Umbilical cord (tissue), 2 donors: ENCODE measurements around the gene GRK7. TPM values are rescaled to one million over a fixed set of nuclear protein-coding genes. Genes with fewer than 3 reads are reported as not detected.
A peak's percentile ranks its signal among the peaks of the same experiment; 100 is the strongest.
"Not testable (repeated sequence)": the region's sequence is repeated elsewhere in the genome, so short reads cannot be mapped to it uniquely, and the experiment has no call there.

ENCODE experiments used
- DNase-seq: peaks from one replicate; pipeline ENCODE4 v3.0.0-alpha.2; 2015; ENCODE audit warnings: low spot score
- total RNA-seq: library from RNA; depleted of rRNA; stranded (reverse); fragments of >200 nt; gene quantifications from one replicate; pipeline ENCODE4 v1.2.3, GENCODE V29; 2014; ENCODE audit warnings: low replicate concordance; ENCODE audit not compliant: insufficient read depth

Gene GRK7
- total RNA-seq, 1 donor from 2014 or later: 4.8 TPM

- DNase-seq: no peak
These were observed 9.2 kb upstream of the GRK7 start for GRCh38 chr3:141754032-141754431.

- DNase-seq: not testable (repeated sequence)
These were observed 656 bp upstream of the GRK7 start for GRCh38 chr3:141762552-141762951.

GRCh38 chr3:141764045-141764444, 837 bp downstream of the GRK7 start:
- DNase-seq: no peak

- DNase-seq: no peak
These were observed 1.3 kb downstream of the GRK7 start for GRCh38 chr3:141764465-141764864.

DNA sequence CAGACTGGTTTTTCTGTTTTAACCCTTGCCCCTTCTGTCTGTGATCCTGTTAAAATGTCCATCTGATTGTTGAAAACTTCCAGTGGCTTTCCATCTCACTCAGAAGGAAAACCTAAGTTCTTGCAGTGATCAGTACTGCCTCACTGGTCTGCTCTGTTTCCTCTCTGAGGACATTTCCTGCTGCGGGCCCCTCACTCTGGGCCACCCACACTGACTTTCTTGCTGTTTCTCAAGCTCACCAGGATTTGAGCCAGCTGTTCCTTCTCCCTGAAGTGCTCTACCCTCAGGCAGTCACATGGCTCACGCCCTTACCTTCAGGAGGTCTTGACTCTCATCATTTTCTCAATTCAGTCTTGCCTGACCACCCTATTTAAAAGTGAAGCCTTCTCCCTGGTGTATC, 1.8 kb downstream of the GRK7 start:
- peak; percentile 11 for DNase-seq

- DNase-seq: no peak
These were observed 3.9 kb downstream of the GRK7 start for GRCh38 chr3:141767066-141767465.

- no peak for DNase-seq
These were observed 6.2 kb downstream of the GRK7 start for GRCh38 chr3:141769221-141769894.

GRCh38 chr3:141773676-141774075, 10.5 kb downstream of the GRK7 start:
- DNase-seq: no peak

DNA sequence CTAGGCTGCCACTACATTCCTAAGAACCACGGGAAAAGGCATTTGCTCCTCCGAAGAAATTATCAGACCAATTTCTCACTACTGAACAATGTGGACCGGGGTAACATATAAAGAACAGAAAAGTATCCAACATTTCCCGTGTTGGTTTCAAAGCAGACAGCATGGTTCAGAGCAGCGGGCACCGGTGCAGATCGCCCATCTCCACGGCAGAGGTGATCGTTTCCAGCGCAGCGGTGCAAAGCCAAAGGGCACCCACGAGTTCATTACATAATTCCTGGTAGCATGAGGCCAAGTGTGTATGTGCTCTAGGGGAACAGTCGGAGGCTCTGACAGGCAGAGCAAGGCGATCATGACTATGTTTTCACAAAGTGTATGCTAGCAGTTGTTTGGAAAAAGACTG, 13.2 kb downstream of the GRK7 start:
- no peak for DNase-seq

DNA sequence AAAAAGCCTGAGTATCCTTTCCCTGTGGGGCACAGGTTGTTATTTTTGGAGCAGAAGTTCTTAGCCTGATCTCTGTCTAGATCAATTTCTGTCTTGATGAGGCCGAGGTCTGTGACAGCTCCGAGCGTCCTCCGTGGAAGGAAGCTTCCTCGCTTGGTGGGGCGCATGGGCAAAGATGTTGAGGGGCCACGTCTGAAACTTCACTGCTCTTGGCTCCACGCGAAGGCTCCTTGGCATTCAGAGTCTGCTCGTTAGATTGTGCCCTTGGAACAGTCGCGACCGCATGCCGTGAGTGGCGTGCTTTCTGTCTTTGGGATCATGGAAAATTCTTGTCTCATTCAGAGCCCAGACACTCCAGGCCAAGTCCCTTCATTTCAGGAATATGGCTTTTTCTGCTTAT, 13.7 kb downstream of the GRK7 start:
- no peak for DNase-seq

- no peak for DNase-seq
These were observed 15.0 kb downstream of the GRK7 start for GRCh38 chr3:141777957-141778813.

- no peak for DNase-seq
These were observed 16.5 kb downstream of the GRK7 start for GRCh38 chr3:141779667-141780066.

DNA sequence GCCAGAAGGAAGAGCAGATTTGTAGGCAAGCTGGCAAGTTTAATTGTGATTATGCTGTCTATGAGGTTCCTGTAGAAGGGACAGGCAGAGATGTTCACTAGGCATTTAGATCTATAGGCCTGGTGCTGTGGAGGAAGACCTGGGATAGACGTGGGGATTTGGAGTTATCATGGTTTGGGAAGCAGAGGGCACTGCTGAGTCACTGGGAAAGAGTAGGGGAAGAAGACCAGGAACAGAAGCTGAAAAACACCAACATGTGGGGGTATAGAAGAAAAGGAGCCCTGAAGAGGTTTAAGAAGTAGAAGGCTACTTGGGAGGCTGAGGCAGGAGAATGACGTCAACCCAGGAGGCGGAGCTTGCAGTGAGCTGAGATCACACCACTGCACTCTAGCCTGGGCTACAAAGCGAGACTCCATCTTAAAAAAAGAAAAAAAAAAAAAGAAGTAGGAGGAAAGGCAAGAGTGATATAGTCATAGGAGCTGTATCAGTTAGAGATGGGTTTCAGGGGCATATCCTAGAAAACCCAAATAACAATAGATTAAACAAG, 19.3 kb downstream of the GRK7 start:
- no peak for DNase-seq

DNA sequence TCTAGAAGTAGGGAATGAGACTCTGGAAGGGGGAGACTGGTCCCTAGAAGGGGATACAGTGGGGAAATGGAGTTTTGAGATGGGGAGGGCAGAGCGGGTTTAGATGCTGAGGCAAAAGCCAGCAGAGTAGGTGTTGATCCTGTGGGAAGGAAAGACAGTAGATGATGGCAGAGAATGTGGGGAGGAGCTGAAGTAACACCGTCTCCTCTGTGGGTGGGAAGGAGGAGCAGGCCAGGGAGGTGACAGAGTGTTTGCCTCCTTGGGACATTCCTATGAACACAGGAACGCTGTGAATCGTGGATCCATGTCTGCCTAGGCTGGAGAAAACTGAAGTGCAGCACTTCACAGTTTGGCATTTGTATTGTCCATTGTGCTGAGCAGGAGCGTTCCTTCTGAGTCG, 20.4 kb downstream of the GRK7 start:
- DNase-seq: no peak

- no peak for DNase-seq
These were observed 20.9 kb downstream of the GRK7 start for GRCh38 chr3:141784096-141784495.

GRCh38 chr3:141784531-141784930, 21.3 kb downstream of the GRK7 start:
- DNase-seq: no peak

- no peak for DNase-seq
These were observed 24.9 kb downstream of the GRK7 start for GRCh38 chr3:141788149-141788548.

DNA sequence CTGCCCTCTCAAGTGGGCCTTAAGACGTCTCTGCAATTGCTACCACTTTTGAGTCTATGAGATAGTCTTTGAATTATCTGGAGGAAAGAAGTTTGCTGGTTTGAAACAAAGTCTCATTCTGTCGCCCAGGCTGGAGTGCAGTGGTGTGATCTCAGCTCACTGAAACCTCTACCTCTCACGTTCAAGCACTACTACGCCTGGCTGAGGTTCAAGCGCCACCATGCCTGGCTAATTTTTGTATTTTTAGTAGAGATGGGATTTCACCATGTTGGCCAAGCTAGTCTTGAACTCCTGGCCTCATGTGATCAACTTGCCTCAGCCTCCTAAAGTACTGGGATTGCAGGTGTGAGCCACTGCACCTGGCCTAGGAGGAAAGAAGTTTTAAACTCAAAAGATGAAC, 25.5 kb downstream of the GRK7 start:
- not testable (repeated sequence) for DNase-seq

DNA sequence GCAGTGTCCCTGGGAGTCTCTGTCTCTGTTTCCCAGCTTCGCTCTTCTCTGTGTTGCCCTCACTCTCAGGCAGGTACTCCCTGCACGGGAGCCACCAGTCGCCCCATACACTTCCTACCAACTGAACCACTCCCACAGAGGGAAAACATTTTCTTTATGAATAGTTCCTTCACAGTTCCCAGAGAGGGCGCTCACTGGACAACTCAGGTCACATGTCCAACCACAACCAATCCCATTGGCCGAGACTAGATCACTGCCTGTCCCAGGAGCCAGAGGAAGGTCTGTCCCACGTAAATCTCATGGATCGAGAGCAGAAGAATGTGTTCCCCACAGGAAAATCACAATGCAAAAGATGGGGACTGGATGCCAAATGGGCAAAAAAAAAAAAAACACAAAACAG, 26.1 kb downstream of the GRK7 start:
- no peak for DNase-seq

DNA sequence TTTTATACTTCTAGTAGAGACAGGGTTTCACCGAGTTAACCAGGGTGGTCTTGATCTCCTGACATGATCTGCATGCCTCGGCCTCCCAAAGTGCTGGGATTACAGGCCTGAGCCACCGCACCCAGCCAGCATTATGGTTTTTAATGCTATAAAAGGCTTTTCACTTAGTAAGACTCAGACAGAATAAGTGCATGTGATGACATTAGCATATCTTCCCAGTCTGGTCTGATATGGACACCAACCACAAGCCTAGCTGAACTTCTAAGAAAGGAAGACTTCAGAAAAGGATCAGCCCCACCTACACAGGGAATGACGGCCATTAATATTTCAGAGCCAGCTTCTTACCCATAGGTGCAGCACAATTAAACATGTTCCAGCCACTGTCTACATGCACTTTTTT, 27.0 kb downstream of the GRK7 start:
- peak; percentile 35 for DNase-seq

- DNase-seq: no peak
These were observed 29.3 kb downstream of the GRK7 start for GRCh38 chr3:141792495-141792894.

DNA sequence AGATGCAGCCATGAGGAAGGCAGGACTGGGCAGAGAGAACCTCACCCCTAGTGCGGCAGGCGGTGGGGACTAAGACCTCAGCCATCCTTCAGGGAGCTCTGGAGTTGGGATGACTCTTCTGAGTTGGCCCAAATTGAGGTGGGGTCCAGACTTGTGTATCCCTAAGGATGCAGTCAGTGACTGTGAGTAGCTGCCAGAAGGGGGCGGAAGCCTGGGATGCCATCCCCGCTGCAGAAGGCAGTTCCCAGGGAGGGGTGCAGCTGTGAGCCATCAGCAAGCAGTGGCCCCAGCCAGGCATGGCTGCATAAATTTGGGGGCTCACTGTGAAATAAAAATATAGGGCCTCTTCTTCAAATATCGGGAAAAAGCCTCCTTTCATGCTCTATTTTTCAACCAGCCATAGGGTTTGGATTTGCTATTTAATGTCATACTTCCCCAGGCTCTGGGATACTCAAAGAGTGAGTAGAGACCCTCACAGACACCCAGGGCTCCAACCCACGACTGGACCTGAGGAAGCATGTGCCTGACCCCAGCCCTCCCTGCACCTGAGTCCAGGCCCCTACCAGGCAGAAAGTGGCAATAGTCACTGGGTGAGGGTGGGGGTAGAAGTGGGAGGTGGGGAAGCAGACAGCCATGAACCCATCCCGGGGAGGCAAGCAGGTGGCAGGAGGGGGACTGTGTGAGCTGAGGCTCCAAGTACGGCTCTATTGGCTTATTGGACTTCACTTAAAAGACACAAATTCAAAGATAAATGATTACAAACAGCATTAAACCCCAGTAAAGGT, 30.5 kb downstream of the GRK7 start:
- no peak for DNase-seq
